ENCODE results near the gene LUZP2.

DNA sequence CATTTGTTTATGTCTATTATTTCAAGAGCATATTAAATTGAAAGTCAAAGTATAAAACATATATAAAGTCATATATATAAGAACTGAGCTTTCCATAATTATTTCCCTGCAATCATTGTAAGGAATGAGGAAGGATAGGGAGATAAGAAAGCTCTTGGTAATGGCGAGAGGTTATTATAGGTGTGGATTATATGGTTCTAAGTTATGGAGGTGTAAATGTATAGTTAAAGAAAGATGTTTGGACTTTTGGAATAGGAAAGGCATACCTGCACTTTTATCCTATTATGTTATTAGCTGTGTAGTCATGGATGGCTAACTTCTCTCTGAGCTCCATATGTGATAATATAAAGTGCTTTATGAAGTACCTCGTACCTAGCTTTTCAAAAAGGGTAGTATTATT lies 127.6 kb downstream of the LUZP2 start:
- TF ChIP-seq ZNF274 (IDR thresholded peaks at IDR 0.05; ENCODE audit: low read depth, low read length), result no peak
- TF ChIP-seq YY1 (IDR thresholded peaks at IDR 0.05; ENCODE audit: insufficient read depth, insufficient read length), result no peak
